Sigmoid colon (tissue), 7 donors: Measurements from ENCODE around the gene CACNB3. TPM values are rescaled to one million over a fixed set of nuclear protein-coding genes. Genes with fewer than 3 reads are reported as not detected.
A peak's percentile ranks its signal among the peaks of the same experiment; 100 is the strongest.

ENCODE experiments used
- DNase-seq: peaks from one replicate; pipeline ENCODE4 v3.0.0-alpha.2; 2019
- H3K27ac ChIP-seq, 4 donors: fragments of 200-600 bp; sonication (generic); one replicate each; pipeline ENCODE4 v1.5.1; 2016 to 2019; ENCODE audit warnings: mild to moderate bottlenecking in 1 of 4
- H3K27me3 ChIP-seq, 3 donors: fragments of 200-600 bp; sonication (generic); one replicate each; pipeline ENCODE4 v1.5.1; 2019; ENCODE audit warnings: mild to moderate bottlenecking in 1 of 3
- H3K36me3 ChIP-seq, 4 donors: fragments of 200-600 bp; sonication (generic); one replicate each; pipeline ENCODE4 v1.5.1; 2016 to 2019
- H3K4me1 ChIP-seq, 4 donors: fragments of 200-600 bp; sonication (generic); one replicate each; pipeline ENCODE4 v1.5.1; 2017 to 2019
- H3K4me3 ChIP-seq, 4 donors: fragments of 200-600 bp; sonication (generic); one replicate each; pipeline ENCODE4 v1.5.1; 2017 to 2019; ENCODE audit warnings: mild to moderate bottlenecking in 2 of 4, moderate library complexity in 1 of 4
- H3K9me3 ChIP-seq, 4 donors: fragments of 200-600 bp in 3 of 4; sonication (generic) in 3 of 4; one replicate each; pipeline versions ENCODE4 v1.5.1 to v1.6.1; 2013 to 2019
- EP300 ChIP-seq, 4 donors: sonication (generic); formaldehyde crosslinking; IDR thresholded peaks; one replicate each; pipeline ENCODE4 v1.6.1; 2017; ENCODE audit warnings: antibody characterized with exemption in 4 of 4
- POLR2A ChIP-seq, 2 donors: fragments of 450-650 bp; IDR thresholded peaks; one replicate each; pipeline ENCODE4 v1.6.1; 2016; ENCODE audit warnings: antibody characterized with exemption in 2 of 2, mild to moderate bottlenecking in 2 of 2, moderate library complexity in 2 of 2
- POLR2AphosphoS5 ChIP-seq, 4 donors: sonication (generic); formaldehyde crosslinking; IDR thresholded peaks; one replicate each; pipeline ENCODE4 v1.6.1; 2017; ENCODE audit warnings: antibody characterized with exemption in 4 of 4
- WGBS, 2 donors: extraction: QIAGEN DNeasy Blood & Tissue Kit; methylation state at CpG; one replicate each; pipeline ENCODE4 v1.1.7; 2013; 5-methylcytosine and 5-hydroxymethylcytosine counted together
- intact Hi-C: fragments of 100-400 bp; cut with DNase I; formaldehyde crosslinking; loops from one replicate; pipeline ENCODE4 v1.15.1; 2023
- polyA plus RNA-seq, 3 donors: library from polyadenylated mRNA; stranded (reverse); fragments of 200-250 nt; gene quantifications; one replicate each; pipeline ENCODE4 v1.2.3, GENCODE V29; 2013
- total RNA-seq, 4 donors: library from RNA; depleted of rRNA; stranded (reverse); fragments of >200 nt; gene quantifications; one replicate each; pipeline ENCODE4 v1.1.0, GENCODE V29; 2016
- TF ChIP-seq, protein P1 (sequence below), 4 experiments: fragments of 450-650 bp in 3 of 4; fragments of 200-600 bp in 1 of 4; IDR thresholded peaks; one replicate each; pipeline ENCODE4 v1.5.1; 2016 to 2019; ENCODE audit warnings: antibody characterized with exemption in 4 of 4, mild to moderate bottlenecking in 3 of 4, moderate library complexity in 2 of 4
- donor health status: healthy with polysubstance abuse.
- donor health status: Bipolar disorder and iron deficiency.
- donor health status: healthy.

The CACNB3 gene
- total and polyA plus RNA-seq, 7 donors: 10.7 to 32.1 (median 21.0) TPM

DNA sequence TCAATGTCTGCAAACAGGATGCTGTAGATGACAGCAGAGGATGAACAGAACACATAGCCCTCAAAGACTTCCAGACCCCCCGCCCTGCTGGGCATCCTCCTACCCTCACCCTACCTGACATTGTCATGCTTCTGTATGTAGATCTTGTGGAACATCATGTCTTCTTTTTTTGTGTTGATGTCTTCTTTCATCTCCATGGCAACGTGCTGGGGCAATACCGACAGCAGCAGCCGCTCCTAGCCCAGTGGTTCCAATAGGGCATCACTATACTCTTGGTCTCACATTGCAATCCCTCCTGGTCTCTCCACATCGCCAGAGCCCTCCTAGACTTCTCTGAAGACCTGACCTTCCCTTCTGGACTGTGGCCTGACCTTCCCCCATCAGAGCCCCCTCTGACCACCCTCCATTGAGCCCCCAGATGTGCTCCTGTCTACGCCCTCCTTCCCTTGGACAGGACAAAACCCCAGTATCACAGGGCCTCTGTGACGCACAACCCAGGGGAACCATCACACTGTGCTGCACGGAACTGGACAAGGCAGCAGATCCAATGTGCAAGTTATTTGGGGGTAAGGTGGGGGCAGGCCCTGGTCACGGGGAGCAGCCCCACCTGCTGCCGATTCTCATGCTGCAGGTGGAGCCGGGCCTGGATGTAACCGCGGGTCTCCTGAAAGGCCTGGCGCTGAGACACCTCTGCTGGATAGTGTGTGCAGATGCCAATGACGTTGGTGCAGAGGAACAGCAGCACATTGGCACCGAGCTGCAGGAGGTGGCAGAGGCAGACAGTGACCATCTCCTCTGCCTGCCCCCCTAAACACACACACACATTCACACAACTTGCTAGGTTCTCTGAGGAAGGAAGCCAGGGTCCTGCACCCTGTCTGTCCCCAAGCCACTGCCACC, 40.5 kb upstream of the CACNB3 start:
- Histone ChIP-seq H3K36me3 (peaks cover 17 to 51% (median 40%) of the 10 kb centered on the region in 4 donors), H3K27me3 (no peaks in the 10 kb centered on the region), H3K9me3 (no peaks in the 10 kb centered on the region), H3K4me3 (no peak overlapping the region), H3K4me1 (peaks cover 0 to 31% (median 20%) of the 10 kb centered on the region in 4 donors), H3K27ac (no peak overlapping the region)
- TF ChIP-seq POLR2AphosphoS5 (IDR thresholded peaks at IDR 0.05) (no peak), POLR2A (IDR thresholded peaks at IDR 0.05) (no peak), EP300 (IDR thresholded peaks at IDR 0.05) (no peak)
- TF ChIP-seq, protein P1, sequence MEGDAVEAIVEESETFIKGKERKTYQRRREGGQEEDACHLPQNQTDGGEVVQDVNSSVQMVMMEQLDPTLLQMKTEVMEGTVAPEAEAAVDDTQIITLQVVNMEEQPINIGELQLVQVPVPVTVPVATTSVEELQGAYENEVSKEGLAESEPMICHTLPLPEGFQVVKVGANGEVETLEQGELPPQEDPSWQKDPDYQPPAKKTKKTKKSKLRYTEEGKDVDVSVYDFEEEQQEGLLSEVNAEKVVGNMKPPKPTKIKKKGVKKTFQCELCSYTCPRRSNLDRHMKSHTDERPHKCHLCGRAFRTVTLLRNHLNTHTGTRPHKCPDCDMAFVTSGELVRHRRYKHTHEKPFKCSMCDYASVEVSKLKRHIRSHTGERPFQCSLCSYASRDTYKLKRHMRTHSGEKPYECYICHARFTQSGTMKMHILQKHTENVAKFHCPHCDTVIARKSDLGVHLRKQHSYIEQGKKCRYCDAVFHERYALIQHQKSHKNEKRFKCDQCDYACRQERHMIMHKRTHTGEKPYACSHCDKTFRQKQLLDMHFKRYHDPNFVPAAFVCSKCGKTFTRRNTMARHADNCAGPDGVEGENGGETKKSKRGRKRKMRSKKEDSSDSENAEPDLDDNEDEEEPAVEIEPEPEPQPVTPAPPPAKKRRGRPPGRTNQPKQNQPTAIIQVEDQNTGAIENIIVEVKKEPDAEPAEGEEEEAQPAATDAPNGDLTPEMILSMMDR (IDR thresholded peaks at IDR 0.05): no peak
- DNase-seq: no peak
- intact Hi-C loops: no loop called here
- 85 to 89% methylated on average over 16 of the region's 16 CpGs for WGBS, 2 donors

DNA sequence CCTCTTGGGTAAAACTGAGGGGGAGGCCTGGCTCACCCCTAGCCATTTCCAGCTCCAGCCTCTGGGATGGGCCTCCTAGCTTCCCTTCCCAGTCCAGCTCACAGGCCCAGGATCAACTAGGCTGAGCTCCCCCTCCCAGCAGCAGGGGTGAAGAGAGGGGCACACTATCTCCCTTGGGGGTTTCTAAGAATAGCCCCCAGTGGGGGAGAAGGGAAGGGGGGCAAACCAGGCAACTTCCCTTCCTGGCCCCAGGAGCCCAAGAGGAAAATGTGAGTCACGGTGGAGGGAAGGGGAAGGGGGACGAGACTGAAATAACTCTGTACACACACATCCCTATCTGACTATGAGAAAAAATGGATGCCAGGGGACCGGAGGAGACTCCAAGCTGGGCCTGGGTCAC, 38.4 kb upstream of the CACNB3 start:
- no peak for DNase-seq
- intact Hi-C loops: no loop called here
- TF ChIP-seq, protein P1 (IDR thresholded peaks at IDR 0.05): no peak
- TF ChIP-seq POLR2AphosphoS5 (IDR thresholded peaks at IDR 0.05) (peak in 2 of 4 donors; percentile 30 to 35), EP300 (IDR thresholded peaks at IDR 0.05) (no peak), POLR2A (IDR thresholded peaks at IDR 0.05) (no peak)
- Histone ChIP-seq H3K27me3 (no peaks in the 10 kb centered on the region), H3K27ac (peak overlapping the region; percentile 27 to 50 (median 42)), H3K4me3 (no peak overlapping the region), H3K36me3 (peaks cover 8 to 36% (median 21%) of the 10 kb centered on the region in 4 donors), H3K9me3 (no peaks in the 10 kb centered on the region), H3K4me1 (peaks cover 0 to 31% (median 20%) of the 10 kb centered on the region in 4 donors)
- WGBS, 2 donors: 39 to 61% methylated on average over 3 of the region's 3 CpGs

DNA sequence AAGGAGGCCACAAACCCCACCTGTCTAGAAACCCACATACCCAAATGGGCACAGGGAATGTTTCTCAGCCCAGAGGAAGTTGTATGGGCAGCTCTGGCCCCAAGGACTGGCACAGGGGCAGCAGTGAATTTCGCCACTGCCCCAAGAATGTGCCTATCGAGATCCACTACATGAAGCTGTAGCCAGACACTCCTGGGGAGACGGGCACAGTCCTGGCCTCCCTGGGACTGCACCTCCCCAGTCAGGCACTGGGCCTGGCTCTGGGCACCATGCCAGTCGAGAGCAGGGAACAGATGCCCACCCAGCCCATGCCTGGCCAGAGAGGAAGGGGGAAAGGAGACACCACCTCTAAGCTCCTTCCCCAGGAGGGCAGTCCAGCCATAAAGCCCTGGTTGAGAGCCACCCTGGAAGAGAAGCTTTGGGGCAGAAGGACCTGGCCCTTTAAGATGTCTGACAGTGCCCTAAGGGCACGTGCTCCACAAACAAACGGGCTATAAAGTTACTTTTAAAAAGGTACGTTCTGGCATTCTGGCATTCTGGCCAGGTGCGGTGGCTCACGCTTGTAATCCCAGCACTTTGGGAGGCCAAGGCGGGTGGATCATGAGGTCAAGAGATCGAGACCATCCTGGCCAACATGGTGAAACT, 37.8 kb upstream of the CACNB3 start:
- peaks cover 3 to 30% (median 17%) of the 10 kb centered on the region in 4 donors for H3K36me3 ChIP-seq
- no peak overlapping the region for H3K4me3 ChIP-seq
- intact Hi-C loops: no loop called here
- TF ChIP-seq POLR2A (IDR thresholded peaks at IDR 0.05) (no peak), POLR2AphosphoS5 (IDR thresholded peaks at IDR 0.05) (no peak), EP300 (IDR thresholded peaks at IDR 0.05) (no peak)
- TF ChIP-seq, protein P1 (IDR thresholded peaks at IDR 0.05): no peak
- H3K4me1 ChIP-seq: peaks cover 0 to 31% (median 20%) of the 10 kb centered on the region in 4 donors
- DNase-seq: no peak
- peak overlapping the region; percentile 27 to 50 (median 42) for H3K27ac ChIP-seq
- no peaks in the 10 kb centered on the region for H3K27me3 ChIP-seq
- H3K9me3 ChIP-seq: no peaks in the 10 kb centered on the region
- WGBS, 2 donors: 20 to 60% methylated on average over 11 of the region's 11 CpGs

DNA sequence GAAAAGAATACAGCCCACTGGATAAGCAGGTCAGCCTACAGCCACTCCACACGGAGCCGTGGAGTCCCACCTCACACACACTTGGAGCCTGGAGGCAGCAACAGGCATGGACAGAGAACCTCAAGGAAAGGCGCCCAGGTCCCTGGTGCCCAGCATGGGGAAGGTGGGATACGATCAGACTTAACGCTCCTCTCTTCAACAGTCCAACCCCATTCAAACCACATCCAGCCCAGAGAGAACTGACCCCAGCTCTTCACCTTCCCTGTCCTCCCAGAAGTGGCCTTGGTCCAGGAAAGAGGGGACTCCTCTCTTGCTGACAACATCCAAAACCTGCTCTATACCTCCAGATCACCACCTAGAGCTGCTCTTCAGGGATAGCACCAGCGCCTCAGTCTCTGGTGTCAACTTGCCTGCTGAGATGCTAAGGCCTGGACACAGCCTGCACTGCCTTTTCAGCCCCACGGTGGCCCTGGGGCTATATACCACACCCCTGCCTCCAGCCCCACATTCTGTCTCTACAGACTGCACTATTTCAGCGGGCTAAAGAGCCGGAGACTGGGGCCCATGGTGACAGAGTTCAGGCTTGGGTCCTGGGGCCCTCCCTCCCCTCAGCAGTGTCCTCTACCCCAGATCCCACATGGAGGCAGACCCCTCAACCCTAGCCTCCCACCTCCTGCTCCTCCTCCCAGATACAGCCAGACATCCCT, 36.4 kb upstream of the CACNB3 start:
- Histone ChIP-seq H3K27ac (no peak overlapping the region), H3K27me3 (no peaks in the 10 kb centered on the region), H3K4me3 (no peak overlapping the region), H3K9me3 (no peaks in the 10 kb centered on the region), H3K36me3 (peaks cover 0 to 18% (median 12%) of the 10 kb centered on the region in 4 donors), H3K4me1 (peaks cover 0 to 31% (median 26%) of the 10 kb centered on the region in 4 donors)
- 74 to 88% methylated on average over 9 of the region's 9 CpGs for WGBS, 2 donors
- intact Hi-C loops: no loop called here
- TF ChIP-seq, protein P1 (IDR thresholded peaks at IDR 0.05): no peak
- no peak for TF ChIP-seq EP300 (IDR thresholded peaks at IDR 0.05)
- DNase-seq: no peak
